H1 (cell line): Measurements from ENCODE around the gene GPR65. TPM values are rescaled to one million over a fixed set of nuclear protein-coding genes. Genes with fewer than 3 reads are reported as not detected.

ENCODE experiments used
- polyA plus RNA-seq, 7 experiments: library from polyadenylated mRNA; depleted of rRNA in 3 of 7; stranded (reverse) in 5 of 7; unstranded in 2 of 7; fragments of >200 nt in 5 of 7; fragments of 200-250 nt in 2 of 7; gene quantifications; 1 replicate in 5 of 7; 2 replicates in 1 of 7; 4 replicates in 1 of 7; pipeline versions ENCODE4 v1.2.1 to v1.2.3, GENCODE V29; 2011 to 2013; ENCODE audit warnings: missing spikeins in 2 of 7, mixed read lengths in 2 of 7
- total RNA-seq: library from RNA; stranded (reverse); fragmentation: NEBNext Ultra II Directional; extraction: Animal tissue kit (Norgen Biotek cat#: 25700); gene quantifications from 2 replicates; pipeline ENCODE4 v1.2.1, GENCODE V29; 2021
- TF ChIP-seq, protein P1 (sequence below): fragments of 300-600 bp; sonication (generic); IDR thresholded peaks from 2 replicates; pipeline ENCODE4 v1.7.1; 2012; ENCODE audit warnings: low read length, moderate library complexity, mild to moderate bottlenecking, inconsistent platforms; ENCODE audit not compliant: insufficient replicate concordance
- TF ChIP-seq, protein P2 (sequence below), 3 experiments: IDR thresholded peaks; 1 replicate in 2 of 3; 2 replicates in 1 of 3; pipeline versions ENCODE4 v1.5.1 to v1.6.1; 2011; ENCODE audit warnings: low read length in 3 of 3, mild to moderate bottlenecking in 3 of 3, inconsistent platforms in 2 of 3, low read depth in 1 of 3, moderate library complexity in 1 of 3; ENCODE audit not compliant: insufficient read depth in 1 of 3; ENCODE audit errors: control extremely low read depth in 1 of 3

The GPR65 gene
- total and polyA plus RNA-seq, 2 of the 8 experiments (the other 6 are each of a cell fraction or from before 2014, with no cell fraction given) = not detected

DNA sequence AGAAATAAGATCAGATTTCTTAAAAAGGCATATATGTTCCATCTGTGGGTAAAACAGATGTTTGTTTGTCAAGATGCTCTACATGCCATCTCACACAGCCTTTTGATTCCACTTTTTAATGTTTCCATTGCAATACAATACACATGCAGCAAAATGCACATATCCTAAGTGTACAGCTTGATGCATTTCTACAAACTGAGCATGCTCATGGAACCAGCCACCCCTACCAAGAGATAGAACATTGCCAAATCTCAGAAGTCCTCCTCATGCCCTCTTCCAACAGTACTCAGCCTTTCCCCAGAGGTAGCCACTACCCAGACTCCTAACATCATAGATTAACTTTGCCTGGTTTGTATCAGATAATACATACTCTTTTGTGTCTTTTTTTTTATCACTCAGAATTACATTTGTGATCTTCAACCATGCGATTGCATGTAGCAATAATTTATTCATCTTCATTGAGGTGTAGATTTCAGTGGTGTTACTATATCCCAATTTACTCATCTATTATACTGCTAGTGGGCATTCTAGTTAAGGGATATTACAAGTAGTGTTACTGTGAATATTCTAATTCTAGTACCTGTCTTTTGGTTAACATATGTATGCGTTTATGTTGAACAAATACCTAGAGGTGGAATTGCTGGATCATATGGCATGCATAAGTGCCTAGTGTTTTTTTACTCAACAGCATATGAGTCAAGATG is 3.3 kb downstream of the GPR65 start (continued):
- TF ChIP-seq, protein P1, sequence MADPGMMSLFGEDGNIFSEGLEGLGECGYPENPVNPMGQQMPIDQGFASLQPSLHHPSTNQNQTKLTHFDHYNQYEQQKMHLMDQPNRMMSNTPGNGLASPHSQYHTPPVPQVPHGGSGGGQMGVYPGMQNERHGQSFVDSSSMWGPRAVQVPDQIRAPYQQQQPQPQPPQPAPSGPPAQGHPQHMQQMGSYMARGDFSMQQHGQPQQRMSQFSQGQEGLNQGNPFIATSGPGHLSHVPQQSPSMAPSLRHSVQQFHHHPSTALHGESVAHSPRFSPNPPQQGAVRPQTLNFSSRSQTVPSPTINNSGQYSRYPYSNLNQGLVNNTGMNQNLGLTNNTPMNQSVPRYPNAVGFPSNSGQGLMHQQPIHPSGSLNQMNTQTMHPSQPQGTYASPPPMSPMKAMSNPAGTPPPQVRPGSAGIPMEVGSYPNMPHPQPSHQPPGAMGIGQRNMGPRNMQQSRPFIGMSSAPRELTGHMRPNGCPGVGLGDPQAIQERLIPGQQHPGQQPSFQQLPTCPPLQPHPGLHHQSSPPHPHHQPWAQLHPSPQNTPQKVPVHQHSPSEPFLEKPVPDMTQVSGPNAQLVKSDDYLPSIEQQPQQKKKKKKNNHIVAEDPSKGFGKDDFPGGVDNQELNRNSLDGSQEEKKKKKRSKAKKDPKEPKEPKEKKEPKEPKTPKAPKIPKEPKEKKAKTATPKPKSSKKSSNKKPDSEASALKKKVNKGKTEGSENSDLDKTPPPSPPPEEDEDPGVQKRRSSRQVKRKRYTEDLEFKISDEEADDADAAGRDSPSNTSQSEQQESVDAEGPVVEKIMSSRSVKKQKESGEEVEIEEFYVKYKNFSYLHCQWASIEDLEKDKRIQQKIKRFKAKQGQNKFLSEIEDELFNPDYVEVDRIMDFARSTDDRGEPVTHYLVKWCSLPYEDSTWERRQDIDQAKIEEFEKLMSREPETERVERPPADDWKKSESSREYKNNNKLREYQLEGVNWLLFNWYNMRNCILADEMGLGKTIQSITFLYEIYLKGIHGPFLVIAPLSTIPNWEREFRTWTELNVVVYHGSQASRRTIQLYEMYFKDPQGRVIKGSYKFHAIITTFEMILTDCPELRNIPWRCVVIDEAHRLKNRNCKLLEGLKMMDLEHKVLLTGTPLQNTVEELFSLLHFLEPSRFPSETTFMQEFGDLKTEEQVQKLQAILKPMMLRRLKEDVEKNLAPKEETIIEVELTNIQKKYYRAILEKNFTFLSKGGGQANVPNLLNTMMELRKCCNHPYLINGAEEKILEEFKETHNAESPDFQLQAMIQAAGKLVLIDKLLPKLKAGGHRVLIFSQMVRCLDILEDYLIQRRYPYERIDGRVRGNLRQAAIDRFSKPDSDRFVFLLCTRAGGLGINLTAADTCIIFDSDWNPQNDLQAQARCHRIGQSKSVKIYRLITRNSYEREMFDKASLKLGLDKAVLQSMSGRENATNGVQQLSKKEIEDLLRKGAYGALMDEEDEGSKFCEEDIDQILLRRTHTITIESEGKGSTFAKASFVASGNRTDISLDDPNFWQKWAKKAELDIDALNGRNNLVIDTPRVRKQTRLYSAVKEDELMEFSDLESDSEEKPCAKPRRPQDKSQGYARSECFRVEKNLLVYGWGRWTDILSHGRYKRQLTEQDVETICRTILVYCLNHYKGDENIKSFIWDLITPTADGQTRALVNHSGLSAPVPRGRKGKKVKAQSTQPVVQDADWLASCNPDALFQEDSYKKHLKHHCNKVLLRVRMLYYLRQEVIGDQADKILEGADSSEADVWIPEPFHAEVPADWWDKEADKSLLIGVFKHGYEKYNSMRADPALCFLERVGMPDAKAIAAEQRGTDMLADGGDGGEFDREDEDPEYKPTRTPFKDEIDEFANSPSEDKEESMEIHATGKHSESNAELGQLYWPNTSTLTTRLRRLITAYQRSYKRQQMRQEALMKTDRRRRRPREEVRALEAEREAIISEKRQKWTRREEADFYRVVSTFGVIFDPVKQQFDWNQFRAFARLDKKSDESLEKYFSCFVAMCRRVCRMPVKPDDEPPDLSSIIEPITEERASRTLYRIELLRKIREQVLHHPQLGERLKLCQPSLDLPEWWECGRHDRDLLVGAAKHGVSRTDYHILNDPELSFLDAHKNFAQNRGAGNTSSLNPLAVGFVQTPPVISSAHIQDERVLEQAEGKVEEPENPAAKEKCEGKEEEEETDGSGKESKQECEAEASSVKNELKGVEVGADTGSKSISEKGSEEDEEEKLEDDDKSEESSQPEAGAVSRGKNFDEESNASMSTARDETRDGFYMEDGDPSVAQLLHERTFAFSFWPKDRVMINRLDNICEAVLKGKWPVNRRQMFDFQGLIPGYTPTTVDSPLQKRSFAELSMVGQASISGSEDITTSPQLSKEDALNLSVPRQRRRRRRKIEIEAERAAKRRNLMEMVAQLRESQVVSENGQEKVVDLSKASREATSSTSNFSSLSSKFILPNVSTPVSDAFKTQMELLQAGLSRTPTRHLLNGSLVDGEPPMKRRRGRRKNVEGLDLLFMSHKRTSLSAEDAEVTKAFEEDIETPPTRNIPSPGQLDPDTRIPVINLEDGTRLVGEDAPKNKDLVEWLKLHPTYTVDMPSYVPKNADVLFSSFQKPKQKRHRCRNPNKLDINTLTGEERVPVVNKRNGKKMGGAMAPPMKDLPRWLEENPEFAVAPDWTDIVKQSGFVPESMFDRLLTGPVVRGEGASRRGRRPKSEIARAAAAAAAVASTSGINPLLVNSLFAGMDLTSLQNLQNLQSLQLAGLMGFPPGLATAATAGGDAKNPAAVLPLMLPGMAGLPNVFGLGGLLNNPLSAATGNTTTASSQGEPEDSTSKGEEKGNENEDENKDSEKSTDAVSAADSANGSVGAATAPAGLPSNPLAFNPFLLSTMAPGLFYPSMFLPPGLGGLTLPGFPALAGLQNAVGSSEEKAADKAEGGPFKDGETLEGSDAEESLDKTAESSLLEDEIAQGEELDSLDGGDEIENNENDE = no peak
- TF ChIP-seq, protein P2, sequence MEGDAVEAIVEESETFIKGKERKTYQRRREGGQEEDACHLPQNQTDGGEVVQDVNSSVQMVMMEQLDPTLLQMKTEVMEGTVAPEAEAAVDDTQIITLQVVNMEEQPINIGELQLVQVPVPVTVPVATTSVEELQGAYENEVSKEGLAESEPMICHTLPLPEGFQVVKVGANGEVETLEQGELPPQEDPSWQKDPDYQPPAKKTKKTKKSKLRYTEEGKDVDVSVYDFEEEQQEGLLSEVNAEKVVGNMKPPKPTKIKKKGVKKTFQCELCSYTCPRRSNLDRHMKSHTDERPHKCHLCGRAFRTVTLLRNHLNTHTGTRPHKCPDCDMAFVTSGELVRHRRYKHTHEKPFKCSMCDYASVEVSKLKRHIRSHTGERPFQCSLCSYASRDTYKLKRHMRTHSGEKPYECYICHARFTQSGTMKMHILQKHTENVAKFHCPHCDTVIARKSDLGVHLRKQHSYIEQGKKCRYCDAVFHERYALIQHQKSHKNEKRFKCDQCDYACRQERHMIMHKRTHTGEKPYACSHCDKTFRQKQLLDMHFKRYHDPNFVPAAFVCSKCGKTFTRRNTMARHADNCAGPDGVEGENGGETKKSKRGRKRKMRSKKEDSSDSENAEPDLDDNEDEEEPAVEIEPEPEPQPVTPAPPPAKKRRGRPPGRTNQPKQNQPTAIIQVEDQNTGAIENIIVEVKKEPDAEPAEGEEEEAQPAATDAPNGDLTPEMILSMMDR (IDR thresholded peaks at IDR 0.05; ENCODE audit: control extremely low read depth in 1 of 3, insufficient read depth in 1 of 3, low read depth in 1 of 3, low read length in 3 of 3) = no peak
- TF ChIP-seq, all 59 proteins: peak for 0
